Muscle of leg (tissue), 11 donors: Measurements from ENCODE around the gene PAM. TPM values are rescaled to one million over a fixed set of nuclear protein-coding genes. Genes with fewer than 3 reads are reported as not detected.
A peak's percentile ranks its signal among the peaks of the same experiment; 100 is the strongest.

Source experiments
- DNase-seq: peaks from one replicate; pipeline ENCODE4 v3.0.0; 2013
- H3K27ac ChIP-seq: one replicate; pipeline ENCODE4 v1.5.1; 2013; ENCODE audit warnings: mild to moderate bottlenecking, low read length, control low read depth
- H3K27me3 ChIP-seq: one replicate; pipeline ENCODE4 v1.6.1; 2013; ENCODE audit warnings: low read length; ENCODE audit not compliant: control insufficient read depth, insufficient read depth
- H3K36me3 ChIP-seq: one replicate; pipeline ENCODE4 v1.6.1; 2013; ENCODE audit warnings: low read length; ENCODE audit not compliant: control insufficient read depth, insufficient read depth
- H3K4me1 ChIP-seq: one replicate; pipeline ENCODE4 v1.6.1; 2013; ENCODE audit warnings: low read length; ENCODE audit not compliant: control insufficient read depth, insufficient read depth
- H3K4me3 ChIP-seq: one replicate; pipeline ENCODE4 v1.5.1; 2013; ENCODE audit warnings: low read length, control low read depth
- H3K9me3 ChIP-seq: replicated peaks from 2 replicates; pipeline ENCODE4 v1.6.1; 2013; ENCODE audit warnings: low read depth, low read length; ENCODE audit not compliant: control insufficient read depth
- WGBS: methylation state at CpG from one replicate; pipeline ENCODE4 v1.1.5; 2013; ENCODE audit warnings: missing lambda C conversion rate; ENCODE audit not compliant: insufficient coverage; 5-methylcytosine and 5-hydroxymethylcytosine counted together
- polyA plus RNA-seq, 8 donors: library from polyadenylated mRNA; unstranded; fragments of 120-200 nt; gene quantifications; one replicate each; pipeline versions ENCODE4 v1.2.1 to v1.2.3, GENCODE V29; 2013; ENCODE audit warnings: inconsistent platforms in 1 of 8, low replicate concordance in 1 of 8; ENCODE audit not compliant: insufficient read length in 8 of 8, insufficient read depth in 1 of 8
- total RNA-seq: library from RNA; stranded (reverse); fragments of 120-200 nt; gene quantifications from one replicate; pipeline ENCODE4 v1.2.4, GENCODE V29; 2013

The PAM gene
- total and polyA plus RNA-seq, 9 donors = 96.6 to 146 (median 120) TPM

GRCh38 chr5:102922111-102922720 is 167.1 kb downstream of the PAM start:
- Histone ChIP-seq H3K4me1 (no peaks in the 10 kb centered on the region), H3K27me3 (no peaks in the 10 kb centered on the region), H3K27ac (peak overlapping the region; percentile 64), H3K9me3 (no peaks in the 10 kb centered on the region), H3K4me3 (no peak overlapping the region), H3K36me3 (peaks cover 5% of the 10 kb centered on the region)
- 33% methylated on average over 1 of the region's 6 CpGs for WGBS
- DNase-seq = peak; percentile 89

- Histone ChIP-seq H3K4me1 (no peaks in the 10 kb centered on the region), H3K27ac (peak overlapping the region; percentile 64), H3K4me3 (no peak overlapping the region), H3K36me3 (peaks cover 5% of the 10 kb centered on the region), H3K27me3 (no peaks in the 10 kb centered on the region), H3K9me3 (no peaks in the 10 kb centered on the region)
- peak; percentile 89 for DNase-seq
- no CpG with 5 or more reads among the region's 4 CpGs for WGBS
These were observed 167.8 kb downstream of the PAM start for GRCh38 chr5:102922799-102923477.

GRCh38 chr5:102924963-102925362 is 169.9 kb downstream of the PAM start:
- Histone ChIP-seq H3K4me3 (no peak overlapping the region), H3K27ac (no peak overlapping the region), H3K27me3 (no peaks in the 10 kb centered on the region), H3K4me1 (no peaks in the 10 kb centered on the region), H3K36me3 (peaks cover 5% of the 10 kb centered on the region), H3K9me3 (no peaks in the 10 kb centered on the region)
- no CpG with 5 or more reads among the region's 2 CpGs for WGBS
- no peak for DNase-seq

GRCh38 chr5:102927007-102927406 is 171.9 kb downstream of the PAM start:
- Histone ChIP-seq H3K27me3 (no peaks in the 10 kb centered on the region), H3K9me3 (no peaks in the 10 kb centered on the region), H3K36me3 (peaks cover 5% of the 10 kb centered on the region), H3K4me3 (no peak overlapping the region), H3K4me1 (no peaks in the 10 kb centered on the region), H3K27ac (no peak overlapping the region)
- DNase-seq = no peak
- WGBS = 98% methylated on average over 3 of the region's 6 CpGs

GRCh38 chr5:102930244-102930643 is 175.1 kb downstream of the PAM start:
- Histone ChIP-seq H3K27ac (no peak overlapping the region), H3K4me1 (no peaks in the 10 kb centered on the region), H3K27me3 (no peaks in the 10 kb centered on the region), H3K4me3 (no peak overlapping the region), H3K9me3 (no peaks in the 10 kb centered on the region), H3K36me3 (peaks cover 7% of the 10 kb centered on the region)
- DNase-seq = no peak
- WGBS = 82% methylated on average over 3 of the region's 3 CpGs

- Histone ChIP-seq H3K4me1 (no peaks in the 10 kb centered on the region), H3K4me3 (no peak overlapping the region), H3K9me3 (no peaks in the 10 kb centered on the region), H3K27me3 (no peaks in the 10 kb centered on the region), H3K27ac (peak overlapping the region; percentile 49), H3K36me3 (peaks cover 7% of the 10 kb centered on the region)
- peak; percentile 71 for DNase-seq
- no CpG with 5 or more reads among the region's 6 CpGs for WGBS
These were observed 176.1 kb downstream of the PAM start for GRCh38 chr5:102931085-102931725.

- Histone ChIP-seq H3K4me3 (no peak overlapping the region), H3K4me1 (no peaks in the 10 kb centered on the region), H3K27ac (no peak overlapping the region), H3K9me3 (no peaks in the 10 kb centered on the region), H3K36me3 (peaks cover 2% of the 10 kb centered on the region), H3K27me3 (no peaks in the 10 kb centered on the region)
- DNase-seq = peak; percentile 23
- no CpG with 5 or more reads among the region's 6 CpGs for WGBS
These were observed 177.7 kb downstream of the PAM start for GRCh38 chr5:102932781-102933180.

- Histone ChIP-seq H3K27me3 (no peaks in the 10 kb centered on the region), H3K27ac (no peak overlapping the region), H3K4me3 (no peak overlapping the region), H3K4me1 (no peaks in the 10 kb centered on the region), H3K36me3 (peaks cover 2% of the 10 kb centered on the region), H3K9me3 (no peaks in the 10 kb centered on the region)
- DNase-seq = no peak
- WGBS = 100% methylated on average over 1 of the region's 1 CpG
These were observed 178.2 kb downstream of the PAM start for GRCh38 chr5:102933316-102933715.

GRCh38 chr5:102933721-102934459 is 178.8 kb downstream of the PAM start:
- Histone ChIP-seq H3K27me3 (no peaks in the 10 kb centered on the region), H3K9me3 (no peaks in the 10 kb centered on the region), H3K27ac (no peak overlapping the region), H3K4me3 (no peak overlapping the region), H3K4me1 (no peaks in the 10 kb centered on the region), H3K36me3 (peaks cover 2% of the 10 kb centered on the region)
- WGBS = 74% methylated on average over 2 of the region's 6 CpGs
- DNase-seq = no peak

GRCh38 chr5:102937894-102938293 is 182.8 kb downstream of the PAM start:
- no peak for DNase-seq
- no CpG with 5 or more reads among the region's 2 CpGs for WGBS
- H3K4me1 ChIP-seq = no peaks in the 10 kb centered on the region
- H3K27ac ChIP-seq = no peak overlapping the region
- H3K9me3 ChIP-seq = no peaks in the 10 kb centered on the region
- no peak overlapping the region for H3K4me3 ChIP-seq
- peaks cover 2% of the 10 kb centered on the region for H3K36me3 ChIP-seq
- H3K27me3 ChIP-seq = no peaks in the 10 kb centered on the region
